ENCODE data around the gene HOXA10. TPM values are rescaled to one million over a fixed set of nuclear protein-coding genes. Genes with fewer than 3 reads are reported as not detected.

HOXA10 gene
- total RNA-seq (2021) (not detected in 2 replicates), Bru-seq, nascent RNA (not detected), BruChase-seq, experiment 1, labeled RNA remaining after a 2-hour chase (percentile 28 among the genes with signal in this experiment), BruChase-seq, experiment 2, labeled RNA remaining after a 6-hour chase (not detected)
- long read RNA-seq, partial matches to known transcripts = 0 of 1 reads
- long read RNA-seq, other reads (novel, unspliced or antisense) = 0 of 1 reads

GRCh38 chr7:27173956-27174873 is at the start of gene HOXA10:
Gene HOXA10, minus strand, starts transcription at chr7:27174320. Its CDS starts 14 bp downstream, at chr7:27174306.
- Histone ChIP-seq H3K27me3 (replicated peaks; ENCODE audit: insufficient read depth, low read depth, low read length, poor library complexity) (peaks cover 90% of the 10 kb centered on the region), H3K4me3 (ENCODE audit: low read depth, low read length, poor library complexity, severe bottlenecking) (peak within 1 kb of the TSS; percentile 41), H3K27ac (ENCODE audit: low read depth, low read length, poor library complexity, severe bottlenecking) (no peak within 1 kb of the TSS), H3K9me3 (ENCODE audit: low read depth, low read length, poor library complexity, severe bottlenecking) (no peaks in the 10 kb centered on the region), H3K4me1 (ENCODE audit: insufficient read depth, low read length, poor library complexity, severe bottlenecking) (peaks cover 7% of the 10 kb centered on the region), H3K36me3 (ENCODE audit: insufficient read depth, low read length, poor library complexity, severe bottlenecking) (no peaks in the 10 kb centered on the region)
- peak; percentile 33 for TF ChIP-seq EZH2 (IDR thresholded peaks at IDR 0.05; ENCODE audit: borderline replicate concordance, low read depth, low read length, poor library complexity, severe bottlenecking)
- TF ChIP-seq CTCF (conservative IDR thresholded peaks at IDR 0.05; ENCODE audit: low read depth, low read length) = no peak
- ChIA-PET CTCF (no interaction called here), POLR2A (ENCODE audit: low non-redundant PET) (no interaction called here)
- intact Hi-C loops (cut with micrococcal nuclease; ENCODE audit: unreplicated experiment) = no loop called here
- DNase-seq (ENCODE audit: low spot score) = no peak
- no TSS peak for BruUV-seq (replicated peaks)

GRCh38 chr7:27221201-27221797 is 47.2 kb upstream of the HOXA10 start:
- DNase-seq (ENCODE audit: low spot score) = no peak
- Histone ChIP-seq H3K27me3 (replicated peaks; ENCODE audit: insufficient read depth, low read depth, low read length, poor library complexity) (peaks cover 66% of the 10 kb centered on the region), H3K27ac (ENCODE audit: low read depth, low read length, poor library complexity, severe bottlenecking) (no peak overlapping the region), H3K4me1 (ENCODE audit: insufficient read depth, low read length, poor library complexity, severe bottlenecking) (no peaks in the 10 kb centered on the region), H3K4me3 (ENCODE audit: low read depth, low read length, poor library complexity, severe bottlenecking) (no peak overlapping the region), H3K9me3 (ENCODE audit: low read depth, low read length, poor library complexity, severe bottlenecking) (no peaks in the 10 kb centered on the region), H3K36me3 (ENCODE audit: insufficient read depth, low read length, poor library complexity, severe bottlenecking) (no peaks in the 10 kb centered on the region)
- no TSS peak for BruUV-seq (replicated peaks)
- intact Hi-C loops (cut with micrococcal nuclease; ENCODE audit: unreplicated experiment) = no loop called here
- CTCF ChIA-PET = no interaction called here
- POLR2A ChIA-PET (ENCODE audit: low non-redundant PET) = no interaction called here
- TF ChIP-seq CTCF (conservative IDR thresholded peaks at IDR 0.05; ENCODE audit: low read depth, low read length) = no peak
- TF ChIP-seq EZH2 (IDR thresholded peaks at IDR 0.05; ENCODE audit: borderline replicate concordance, low read depth, low read length, poor library complexity, severe bottlenecking) = no peak

- Histone ChIP-seq H3K4me3 (ENCODE audit: low read depth, low read length, poor library complexity, severe bottlenecking) (no peak overlapping the region), H3K9me3 (ENCODE audit: low read depth, low read length, poor library complexity, severe bottlenecking) (no peaks in the 10 kb centered on the region), H3K27ac (ENCODE audit: low read depth, low read length, poor library complexity, severe bottlenecking) (no peak overlapping the region), H3K4me1 (ENCODE audit: insufficient read depth, low read length, poor library complexity, severe bottlenecking) (no peaks in the 10 kb centered on the region), H3K27me3 (replicated peaks; ENCODE audit: insufficient read depth, low read depth, low read length, poor library complexity) (peaks cover 63% of the 10 kb centered on the region), H3K36me3 (ENCODE audit: insufficient read depth, low read length, poor library complexity, severe bottlenecking) (no peaks in the 10 kb centered on the region)
- POLR2A ChIA-PET (ENCODE audit: low non-redundant PET) = no interaction called here
- TF ChIP-seq EZH2 (IDR thresholded peaks at IDR 0.05; ENCODE audit: borderline replicate concordance, low read depth, low read length, poor library complexity, severe bottlenecking) (no peak), CTCF (conservative IDR thresholded peaks at IDR 0.05; ENCODE audit: low read depth, low read length) (no peak)
- no peak for DNase-seq (ENCODE audit: low spot score)
- BruUV-seq (replicated peaks) = no TSS peak
- CTCF ChIA-PET = no interaction called here
- intact Hi-C loops (cut with micrococcal nuclease; ENCODE audit: unreplicated experiment) = no loop called here
These were observed 46.4 kb upstream of the HOXA10 start for GRCh38 chr7:27220440-27220955.
